Thoracic aorta (tissue), 2 donors: ENCODE data around the gene PTPRG. TPM values are rescaled to one million over a fixed set of nuclear protein-coding genes. Genes with fewer than 3 reads are reported as not detected.

ENCODE experiments used
- ATAC-seq: fragments of 150-250 bp; one replicate; pipeline ENCODE4 v1.8.0; 2017; ENCODE audit warnings: low read depth; ENCODE audit not compliant: insufficient number of reproducible peaks, low FRiP score
- DNase-seq: peaks from one replicate; pipeline ENCODE4 v3.0.0-alpha.2; 2020; ENCODE audit warnings: low spot score
- H3K27ac ChIP-seq, 2 donors: fragments of 200-600 bp; sonication (generic); 1 replicate in 1 of 2; 2 replicates in 1 of 2; pipeline ENCODE4 v1.5.1; 2016; ENCODE audit warnings: mild to moderate bottlenecking in 2 of 2, moderate library complexity in 2 of 2
- H3K27me3 ChIP-seq: fragments of 200-600 bp; sonication (generic); replicated peaks from 2 replicates; pipeline ENCODE4 v1.6.0; 2016; ENCODE audit warnings: mild to moderate bottlenecking; ENCODE audit not compliant: insufficient read depth
- H3K36me3 ChIP-seq: fragments of 200-600 bp; sonication (generic); one replicate; pipeline ENCODE4 v1.5.1; 2016
- H3K4me1 ChIP-seq, 2 donors: fragments of 200-600 bp; sonication (generic); 1 replicate in 1 of 2; 2 replicates in 1 of 2; pipeline versions ENCODE4 v1.5.1 to v1.6.0; 2016; ENCODE audit warnings: low read depth in 2 of 2, mild to moderate bottlenecking in 1 of 2; ENCODE audit not compliant: control insufficient read depth in 1 of 2
- H3K4me3 ChIP-seq: fragments of 200-600 bp; sonication (generic); 2 replicates; pipeline ENCODE4 v1.5.1; 2016; ENCODE audit warnings: mild to moderate bottlenecking
- H3K9me3 ChIP-seq: fragments of 200-600 bp; sonication (generic); 2 replicates; pipeline ENCODE4 v1.5.1; 2016
- CTCF ChIP-seq: fragments of 200-600 bp; sonication (generic); IDR thresholded peaks from one replicate; pipeline ENCODE4 v1.5.1; 2019; ENCODE audit warnings: antibody characterized with exemption
- total RNA-seq, 2 donors: library from RNA; depleted of rRNA; stranded (reverse); fragments of >200 nt; gene quantifications; one replicate each; pipeline versions ENCODE4 v1.1.0 to v1.2.3, GENCODE V29; 2016

The PTPRG gene
- total RNA-seq, 2 donors from 2014 or later = 154 to 208 TPM

DNA sequence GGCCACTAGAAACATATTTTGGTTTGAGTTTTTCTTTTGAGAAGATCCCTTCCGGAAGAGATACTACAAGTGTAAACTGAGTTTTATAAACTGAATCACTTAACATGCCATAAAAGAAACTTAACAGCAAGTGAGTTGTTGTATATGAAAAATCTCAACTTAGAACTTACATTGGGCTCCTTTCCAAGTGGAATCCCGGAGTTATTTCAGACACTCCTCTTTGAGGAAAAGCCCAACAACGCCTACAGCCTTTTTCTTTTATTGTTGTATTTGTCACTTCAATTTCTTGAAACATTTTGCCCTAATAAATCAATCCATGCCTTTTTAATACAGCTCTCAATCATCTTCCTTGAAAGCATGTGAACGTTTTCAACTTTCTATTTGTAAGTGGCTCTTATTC is 674.6 kb downstream of the PTPRG start:
- H3K9me3 ChIP-seq = no peaks in the 10 kb centered on the region
- no peaks in the 10 kb centered on the region for H3K36me3 ChIP-seq
- H3K4me1 ChIP-seq = peaks cover 11 to 24% of the 10 kb centered on the region in 2 donors
- DNase-seq (no peak), ATAC-seq (no peak)
- no peak overlapping the region for H3K4me3 ChIP-seq
- no peak for TF ChIP-seq CTCF
- no peaks in the 10 kb centered on the region for H3K27me3 ChIP-seq
- no peak overlapping the region for H3K27ac ChIP-seq

GRCh38 chr3:62237286-62237948 is 676.0 kb downstream of the PTPRG start:
- no peak for DNase-seq
- Histone ChIP-seq H3K27me3 (no peaks in the 10 kb centered on the region), H3K4me1 (peaks cover 11 to 24% of the 10 kb centered on the region in 2 donors), H3K9me3 (no peaks in the 10 kb centered on the region), H3K36me3 (no peaks in the 10 kb centered on the region), H3K4me3 (no peak overlapping the region), H3K27ac (no peak overlapping the region)
- no peak for TF ChIP-seq CTCF
- ATAC-seq = no peak

DNA sequence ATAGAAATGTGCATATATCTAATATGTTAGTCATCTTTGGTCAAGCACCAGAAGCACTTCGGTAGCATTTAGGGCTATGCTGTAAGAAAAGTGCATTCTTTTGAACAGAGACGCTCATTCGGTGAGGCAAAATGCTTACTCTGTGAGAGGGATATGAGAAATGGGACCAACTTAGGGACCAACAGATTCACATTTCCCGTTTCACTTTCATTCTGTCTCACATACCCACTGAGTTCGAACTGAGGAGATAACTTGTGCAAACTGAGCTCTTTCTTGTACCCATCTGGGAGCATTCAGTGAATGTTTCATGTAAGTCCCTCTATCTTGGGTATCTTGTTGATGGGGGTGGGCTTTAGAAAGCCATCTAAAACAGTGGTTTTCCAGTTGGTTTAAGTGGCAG is 676.6 kb downstream of the PTPRG start:
- H3K4me1 ChIP-seq = peaks cover 11 to 24% of the 10 kb centered on the region in 2 donors
- ATAC-seq = no peak
- DNase-seq = no peak
- H3K4me3 ChIP-seq = no peak overlapping the region
- H3K36me3 ChIP-seq = no peaks in the 10 kb centered on the region
- no peaks in the 10 kb centered on the region for H3K9me3 ChIP-seq
- no peak for TF ChIP-seq CTCF
- H3K27ac ChIP-seq = no peak overlapping the region
- H3K27me3 ChIP-seq = no peaks in the 10 kb centered on the region

GRCh38 chr3:62238431-62238830 is 677.1 kb downstream of the PTPRG start:
- DNase-seq = no peak
- Histone ChIP-seq H3K4me1 (peaks cover 11 to 24% of the 10 kb centered on the region in 2 donors), H3K4me3 (no peak overlapping the region), H3K27me3 (no peaks in the 10 kb centered on the region), H3K9me3 (no peaks in the 10 kb centered on the region), H3K27ac (no peak overlapping the region), H3K36me3 (no peaks in the 10 kb centered on the region)
- no peak for ATAC-seq
- no peak for TF ChIP-seq CTCF

- Histone ChIP-seq H3K4me3 (no peak overlapping the region), H3K9me3 (no peaks in the 10 kb centered on the region), H3K27me3 (no peaks in the 10 kb centered on the region), H3K27ac (no peak overlapping the region), H3K4me1 (peaks cover 11 to 21% of the 10 kb centered on the region in 2 donors), H3K36me3 (no peaks in the 10 kb centered on the region)
- DNase-seq = no peak
- no peak for TF ChIP-seq CTCF
- ATAC-seq = no peak
These were observed 679.9 kb downstream of the PTPRG start for GRCh38 chr3:62241279-62241678.
